GM18868 (cell line): ENCODE measurements around the gene PHKA2.
"Not testable (repeated sequence)": the region's sequence is repeated elsewhere in the genome, so short reads cannot be mapped to it uniquely, and the experiment has no call there.

Experiments used
- ATAC-seq: cut with Tn5 transposase; IDR thresholded peaks from one replicate; pipeline ENCODE4 v1.9.1; 2021; ENCODE audit warnings: mild to moderate bottlenecking, moderate library complexity; ENCODE audit not compliant: unreplicated experiment

Gene PHKA2

DNA sequence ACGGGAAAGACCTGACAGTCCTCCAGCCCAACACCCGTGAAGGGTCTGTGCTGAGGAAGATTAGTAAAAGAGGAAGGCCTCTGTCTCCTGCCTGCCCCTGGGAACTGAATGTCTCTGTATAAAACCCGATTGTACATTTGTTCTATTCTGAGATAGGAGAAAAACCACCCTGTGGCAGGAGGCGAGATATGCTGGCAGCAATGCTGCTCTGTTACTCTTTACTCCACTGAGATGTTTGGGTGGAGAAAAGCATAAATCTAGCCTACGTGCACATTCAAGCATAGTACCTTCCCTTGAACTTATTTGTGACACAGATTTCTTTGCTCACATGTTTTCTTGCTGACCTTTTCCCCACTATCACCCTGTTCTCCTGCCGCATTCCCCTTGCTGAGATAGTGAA lies 3.7 kb downstream of the PHKA2 start:
- not testable (repeated sequence) for ATAC-seq

DNA sequence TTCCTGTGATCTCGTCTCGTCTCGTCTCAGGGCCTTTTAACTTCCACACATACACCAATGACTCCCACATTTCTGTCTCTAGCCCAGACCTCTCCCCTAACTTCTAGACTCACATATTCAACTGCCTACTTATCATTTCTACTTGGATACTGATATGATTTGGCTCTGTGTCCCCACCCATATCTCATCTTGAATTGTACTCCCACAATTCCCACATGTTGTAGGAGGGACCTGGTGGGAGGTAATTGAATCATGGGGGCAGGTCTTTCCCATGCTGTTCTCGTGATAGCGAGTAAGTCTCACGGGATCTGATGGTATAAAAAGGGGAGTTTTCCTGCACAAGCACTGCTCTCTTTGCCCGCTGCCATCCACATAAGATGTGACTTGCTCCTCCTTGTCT lies 8.9 kb downstream of the PHKA2 start:
- no peak for ATAC-seq

DNA sequence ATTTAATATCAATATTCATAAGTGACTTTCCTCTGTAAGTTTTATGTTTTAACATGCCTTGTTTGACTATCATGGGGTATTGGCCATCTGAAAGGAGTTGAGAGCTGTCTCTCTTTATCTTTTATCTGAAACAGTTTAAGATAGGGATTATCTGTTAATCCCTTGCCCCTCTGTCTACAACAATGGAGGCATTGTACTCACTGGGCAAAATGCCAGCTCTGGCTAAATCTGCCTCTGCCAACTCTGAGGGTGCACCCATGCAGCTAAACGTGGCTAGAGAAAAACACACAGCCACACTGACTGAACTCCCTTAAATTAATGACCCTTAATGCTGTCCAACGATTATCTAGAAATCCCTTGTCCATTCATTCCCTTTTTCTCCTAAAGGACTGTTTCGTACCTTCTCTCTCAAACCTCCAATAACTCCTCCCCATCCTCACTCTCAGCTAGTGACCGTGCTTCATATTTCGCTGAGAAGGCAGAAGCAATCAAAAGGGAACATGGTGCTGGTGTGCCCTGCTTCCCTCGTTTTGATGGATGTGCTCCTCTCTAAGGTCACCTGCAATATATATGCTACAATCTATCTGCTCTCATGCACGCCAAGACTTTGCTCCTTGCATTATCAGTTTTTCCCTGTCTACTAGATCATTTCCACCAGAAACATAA lies 10.3 kb downstream of the PHKA2 start:
- ATAC-seq: no peak

DNA sequence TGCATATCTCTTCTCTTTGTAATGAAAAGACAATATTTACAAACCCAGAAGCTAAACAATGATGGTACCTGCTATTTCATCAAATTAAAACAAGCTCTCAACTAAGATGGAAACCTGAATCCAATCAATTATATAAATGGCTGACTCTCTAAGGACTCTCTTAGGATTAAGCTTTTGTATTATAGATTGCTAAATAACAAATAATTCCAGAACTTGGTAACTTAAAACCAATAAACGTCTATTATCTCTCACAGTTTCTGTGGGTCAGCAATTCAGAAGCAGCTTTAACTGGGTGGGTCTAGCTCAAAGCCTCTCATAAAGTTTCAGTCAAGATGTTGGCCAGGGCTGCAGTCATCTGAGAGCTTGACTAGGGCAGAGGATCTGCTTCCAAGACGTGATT lies 12.4 kb downstream of the PHKA2 start:
- no peak for ATAC-seq

DNA sequence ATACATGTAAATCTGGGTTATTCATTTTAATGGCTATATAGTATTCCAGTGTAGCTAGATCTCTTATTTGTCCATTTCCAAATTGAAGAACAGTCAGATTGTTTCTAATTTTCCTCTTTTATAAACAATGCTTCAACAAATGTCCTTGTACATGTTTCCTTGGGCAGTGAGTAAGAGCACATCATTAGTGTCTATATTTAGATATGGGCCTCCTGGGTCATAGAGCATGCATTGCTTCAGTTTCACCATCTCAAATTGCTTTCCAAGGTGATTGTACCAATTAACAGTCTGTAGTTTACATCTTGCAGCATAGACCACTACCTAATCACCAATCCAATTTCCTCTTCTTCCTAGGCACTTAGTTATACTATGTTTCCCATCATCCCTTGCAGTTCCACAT lies 13.4 kb downstream of the PHKA2 start:
- no peak for ATAC-seq

DNA sequence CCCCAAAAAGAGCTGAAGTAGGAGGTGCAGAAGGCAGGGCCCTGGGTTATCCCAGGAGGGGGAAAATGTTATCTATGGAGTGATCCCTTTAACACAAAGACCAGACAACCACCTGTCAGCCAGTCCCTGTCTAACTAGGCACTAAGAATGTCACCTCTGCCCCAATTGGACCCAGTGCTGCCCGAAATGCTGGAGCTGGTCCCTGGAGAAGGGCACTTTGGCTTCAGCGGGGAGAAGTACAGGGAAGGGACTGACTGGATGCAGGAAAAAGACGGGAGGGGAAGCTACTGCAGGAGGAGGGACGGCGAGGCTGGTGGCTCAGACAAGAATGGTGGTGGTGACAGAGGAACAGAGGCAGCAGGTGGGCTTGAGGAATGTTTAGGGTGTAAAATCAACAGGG lies 17.3 kb downstream of the PHKA2 start:
- ATAC-seq: no peak

DNA sequence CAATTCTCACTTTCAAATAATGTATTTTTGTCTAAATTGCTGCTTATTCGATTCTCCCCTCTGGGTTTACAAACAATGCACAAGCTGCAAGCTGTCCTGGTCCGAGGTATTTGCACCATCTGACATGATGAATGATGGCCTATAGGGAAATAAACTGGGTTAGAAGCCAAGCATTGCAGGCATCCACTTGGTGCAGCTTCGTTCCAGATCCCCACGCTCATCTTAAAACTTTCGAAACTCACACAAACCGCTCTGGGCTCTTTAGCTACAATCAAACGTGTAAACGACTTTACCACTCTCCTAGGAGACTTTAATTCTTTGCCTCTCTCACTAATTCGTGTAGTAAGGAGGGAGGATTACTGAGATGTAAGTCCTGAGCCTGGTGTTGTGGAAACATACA lies 19.0 kb downstream of the PHKA2 start:
- no peak for ATAC-seq

DNA sequence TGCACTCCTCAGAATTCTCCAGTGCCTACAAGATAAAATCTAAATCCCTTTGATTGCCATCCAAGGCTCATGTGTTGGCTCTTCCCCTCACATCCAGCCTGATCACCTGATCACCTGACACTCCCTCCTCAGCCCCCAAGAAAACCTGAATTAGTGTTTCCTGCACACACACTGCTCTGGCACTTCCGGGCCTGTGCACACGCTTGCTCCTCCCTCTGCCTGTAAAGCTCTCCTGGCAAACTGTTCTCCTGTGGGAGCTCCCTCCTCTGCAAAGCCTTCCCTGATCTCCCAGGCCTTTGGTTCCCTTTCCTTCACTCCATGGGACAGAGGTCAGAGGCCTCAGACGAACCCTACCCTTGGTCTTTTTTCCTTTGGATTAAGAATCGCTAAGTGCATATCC lies 19.9 kb downstream of the PHKA2 start:
- no peak for ATAC-seq

DNA sequence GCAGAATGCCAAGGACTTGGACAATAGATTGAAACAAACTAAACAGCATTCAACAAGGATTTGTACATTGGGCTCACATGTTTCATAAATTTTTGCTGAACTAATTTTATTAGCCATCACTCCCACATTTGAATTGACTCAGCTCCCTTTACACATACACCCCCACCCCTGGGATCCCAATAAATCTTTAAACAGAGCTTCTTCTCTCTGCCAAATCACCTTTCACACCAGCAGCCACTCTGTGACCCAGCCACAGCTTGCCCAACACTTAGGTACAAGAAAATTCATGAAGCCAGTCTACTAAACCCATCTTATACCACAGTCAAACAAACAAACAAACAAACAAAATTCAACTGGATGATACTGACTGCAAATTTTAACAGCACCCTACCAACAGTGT lies 21.6 kb downstream of the PHKA2 start:
- no peak for ATAC-seq

DNA sequence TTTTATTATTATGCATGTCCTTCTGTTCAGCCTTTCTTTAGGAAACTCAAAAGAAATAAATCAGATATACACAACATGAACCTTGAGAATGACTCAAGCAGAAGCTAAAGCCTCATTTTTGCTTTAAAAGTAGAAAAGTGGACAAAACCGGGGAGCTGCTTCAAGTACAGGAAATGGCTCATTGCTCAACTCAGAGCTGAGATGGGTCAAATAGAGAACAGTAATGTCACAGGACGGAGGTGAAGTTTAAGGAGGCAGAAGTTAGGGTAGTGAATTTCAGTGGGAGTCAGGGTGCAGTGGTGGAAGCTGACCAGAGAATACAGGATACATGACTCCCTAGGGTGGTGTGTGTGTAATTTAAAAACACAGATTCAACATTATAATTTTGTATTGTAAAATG lies 22.2 kb downstream of the PHKA2 start:
- no peak for ATAC-seq

DNA sequence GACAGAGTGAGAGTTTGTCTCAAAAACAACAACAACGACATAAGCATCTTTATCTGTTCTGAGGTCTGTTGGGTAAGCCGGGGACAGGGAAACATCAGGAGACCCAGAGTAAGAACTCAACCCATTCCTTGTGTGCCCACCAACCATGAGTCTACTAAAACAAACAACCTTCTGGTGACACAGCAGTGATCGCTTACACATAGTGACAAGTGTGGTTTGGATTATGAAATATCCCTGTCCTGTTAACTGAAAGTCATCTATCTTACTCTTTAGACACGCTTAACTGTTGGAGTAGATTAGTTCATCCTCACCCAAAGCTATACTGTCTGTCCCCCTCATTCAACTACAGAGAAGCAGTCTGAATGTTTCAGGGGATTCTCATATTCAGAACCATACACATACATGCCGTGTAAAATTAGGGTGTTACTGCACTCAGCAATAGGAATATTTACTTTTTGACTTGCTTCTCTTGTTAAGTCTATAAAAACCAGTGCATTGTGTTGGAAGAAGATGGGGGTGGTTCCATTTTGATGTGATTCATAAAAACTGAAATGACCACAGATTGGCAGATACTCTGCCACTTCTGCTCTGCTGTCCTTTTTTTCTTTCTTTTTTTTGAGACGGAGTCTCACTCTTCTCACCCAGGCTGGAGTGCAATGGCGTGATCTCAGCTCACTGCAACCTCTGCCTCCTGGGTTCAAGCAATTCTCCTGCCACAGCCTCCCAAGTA lies 27.4 kb downstream of the PHKA2 start:
- no peak for ATAC-seq

DNA sequence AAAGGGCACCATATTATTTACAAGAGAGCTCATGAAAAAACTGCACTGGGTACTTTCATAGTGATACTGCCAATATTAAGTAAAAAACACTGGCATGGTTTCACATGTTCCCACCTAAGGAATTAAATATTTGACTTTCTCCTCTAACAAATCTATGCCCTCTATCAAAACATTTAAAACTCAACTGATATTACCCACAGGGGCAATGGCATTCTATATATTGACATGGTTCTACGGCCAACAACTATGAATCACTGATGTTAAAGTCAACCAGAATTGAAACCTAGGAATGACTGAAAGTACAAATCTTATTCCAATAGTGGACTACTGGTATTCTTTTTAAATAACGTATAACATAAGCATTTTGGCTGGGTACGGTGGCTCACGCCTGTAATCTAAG lies 28.2 kb downstream of the PHKA2 start:
- no peak for ATAC-seq

DNA sequence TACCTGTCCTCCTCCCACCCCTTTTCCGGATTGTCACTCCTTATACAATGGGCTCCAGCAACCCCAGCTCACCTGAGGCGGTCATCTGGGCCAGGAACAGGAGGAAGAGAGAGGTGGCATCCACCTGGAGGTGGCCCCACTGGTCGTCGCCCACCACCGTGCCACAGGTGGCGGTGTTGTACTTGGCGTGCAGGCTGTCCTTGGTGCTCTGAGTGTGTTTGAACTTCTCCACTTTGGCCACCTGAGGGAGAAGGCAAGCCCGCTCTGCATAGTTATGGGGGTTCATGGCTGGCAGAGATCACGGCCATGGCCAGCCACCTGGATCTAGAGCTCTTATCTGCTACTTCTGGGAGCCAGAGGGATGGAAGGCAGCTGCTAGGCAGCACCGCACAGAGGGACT lies 32.9 kb downstream of the PHKA2 start:
- ATAC-seq: no peak

DNA sequence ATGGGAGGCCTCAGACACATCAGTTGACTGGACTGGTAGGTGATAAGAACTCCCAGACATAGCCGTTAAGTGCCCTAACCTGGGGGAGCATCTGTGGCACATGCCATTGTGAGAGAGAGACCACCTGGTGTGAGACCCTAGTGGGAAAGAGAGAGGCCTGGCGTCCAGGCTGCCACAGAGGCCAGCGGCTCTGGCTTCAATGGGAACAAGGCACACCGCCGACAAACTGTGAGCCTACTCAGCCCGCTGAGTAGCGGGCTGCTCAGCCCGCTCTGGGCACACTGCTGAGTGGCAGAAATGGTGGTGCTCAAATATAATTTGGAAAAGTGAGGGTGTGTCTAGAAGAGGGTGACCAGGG lies 34.0 kb downstream of the PHKA2 start:
- no peak for ATAC-seq

DNA sequence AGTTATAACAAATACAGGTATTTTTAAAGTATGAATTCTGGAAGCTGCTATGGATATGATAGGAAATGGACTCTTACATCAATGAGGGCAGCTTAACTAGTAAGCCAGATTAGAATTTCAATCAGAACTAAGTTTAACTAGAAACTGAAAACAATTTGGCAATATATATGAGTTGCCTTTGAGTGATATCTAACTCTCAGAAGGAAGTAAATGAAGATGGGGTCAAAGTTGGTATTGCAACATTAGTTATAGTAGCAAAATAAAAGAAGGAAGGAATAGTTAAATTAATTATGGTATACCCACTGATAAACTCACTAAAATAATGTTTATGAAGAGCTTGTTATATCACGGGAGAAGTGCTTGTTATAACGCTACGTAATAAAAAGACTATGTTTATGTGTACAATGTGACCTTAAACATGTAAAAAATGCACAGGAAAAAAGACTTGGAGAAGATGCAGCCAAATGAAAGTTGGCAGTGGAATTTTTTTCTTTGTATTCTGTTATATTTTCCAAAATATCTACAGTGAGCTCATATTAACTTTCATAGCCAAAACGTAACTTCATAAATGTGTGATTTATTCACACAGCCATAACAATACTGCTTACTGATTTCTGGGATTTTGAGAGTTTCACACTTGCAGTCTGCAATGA lies 34.5 kb downstream of the PHKA2 start:
- ATAC-seq: no peak

DNA sequence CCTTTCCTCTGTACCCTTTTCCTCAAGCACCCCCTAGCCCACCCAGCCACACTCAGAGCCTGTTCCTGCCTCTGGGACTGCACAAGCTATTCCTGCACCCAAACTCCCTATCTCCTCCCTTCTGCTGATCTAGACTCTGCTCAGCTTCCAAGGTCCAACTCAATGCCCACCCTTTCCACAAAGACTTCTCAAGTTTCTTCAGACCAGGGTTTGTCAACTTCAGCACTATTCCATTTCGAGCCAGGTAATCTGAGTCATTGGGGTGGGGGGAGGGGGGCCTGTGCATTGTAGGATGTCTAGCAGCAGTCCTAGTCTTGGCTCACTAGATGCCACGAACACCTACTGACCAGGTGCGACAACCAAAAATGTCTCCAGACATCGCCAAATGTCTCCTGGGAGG lies 37.3 kb downstream of the PHKA2 start:
- no peak for ATAC-seq

DNA sequence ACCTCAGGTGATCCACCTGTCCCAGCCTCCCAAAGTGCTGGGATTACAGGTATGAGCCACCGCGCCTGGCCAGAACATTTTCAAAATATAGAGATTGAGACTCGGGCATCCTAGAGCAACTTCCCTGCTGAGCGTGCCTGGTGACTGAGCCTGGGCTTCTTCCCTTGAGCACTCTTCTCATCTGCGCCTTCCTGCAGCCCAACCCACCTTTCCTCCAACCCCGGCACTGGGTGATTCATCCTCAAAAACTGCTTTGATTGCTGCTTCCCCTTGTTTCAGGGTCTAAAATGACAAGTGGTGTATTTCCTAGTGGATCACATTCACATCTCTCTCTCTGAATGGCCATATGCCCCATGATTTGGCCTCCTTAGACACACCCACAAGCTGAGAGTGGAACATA lies 37.8 kb downstream of the PHKA2 start:
- no peak for ATAC-seq

DNA sequence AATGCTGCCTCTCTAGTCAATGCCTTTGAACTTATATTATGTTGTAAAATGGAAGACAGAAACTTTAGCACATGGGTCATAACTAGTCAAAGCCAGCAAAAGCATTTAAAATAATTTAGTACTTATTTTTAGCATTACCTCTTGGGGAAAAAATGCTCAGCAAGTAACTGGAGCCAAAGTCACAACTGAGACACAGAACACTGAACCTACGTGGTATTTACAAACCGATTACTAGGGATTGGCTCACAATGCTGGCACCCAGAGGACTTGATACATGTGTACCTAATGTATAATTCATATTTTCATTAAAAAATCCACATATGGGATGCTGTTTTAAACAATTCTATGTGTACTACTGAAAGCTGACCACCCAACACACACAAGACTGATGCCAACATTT lies 38.4 kb downstream of the PHKA2 start:
- ATAC-seq: no peak

DNA sequence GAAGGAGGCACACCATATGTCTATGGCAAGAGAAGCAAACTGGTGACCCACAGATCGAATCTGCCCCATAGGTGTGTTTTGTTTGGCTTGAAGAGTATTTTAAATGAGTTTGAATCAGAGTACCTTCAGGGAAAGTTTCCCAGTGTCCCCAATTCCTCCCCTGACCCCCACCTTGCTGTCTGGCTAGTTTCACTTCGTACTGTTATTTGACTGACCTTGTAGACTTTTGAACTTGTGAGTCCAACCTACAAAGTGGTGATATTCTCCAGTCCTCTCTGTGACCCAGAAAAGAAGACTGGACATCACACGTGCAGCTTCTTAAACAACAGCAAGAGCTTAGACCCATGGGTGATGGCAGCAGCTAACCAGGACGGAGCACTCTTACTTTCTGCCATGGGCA lies 39.4 kb downstream of the PHKA2 start:
- ATAC-seq: no peak

DNA sequence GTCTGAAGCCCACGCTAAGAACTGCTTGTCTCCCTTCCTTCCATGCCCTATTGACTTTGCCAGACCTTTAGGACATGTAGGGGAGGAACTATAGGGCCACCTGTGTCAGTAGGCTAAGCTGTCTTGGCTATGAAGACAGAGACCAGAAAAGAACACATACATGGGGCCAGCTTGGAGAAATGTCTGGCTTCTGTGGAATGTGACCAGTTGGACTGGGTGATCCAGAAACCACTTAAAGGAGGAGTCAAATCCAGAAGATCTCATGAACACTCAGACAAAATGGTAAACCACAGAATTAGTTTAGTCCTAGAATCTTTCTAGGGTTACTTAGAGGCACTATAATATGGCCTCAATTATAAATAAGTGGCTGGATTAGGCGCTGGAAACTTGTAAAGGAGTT lies 42.0 kb downstream of the PHKA2 start:
- no peak for ATAC-seq

DNA sequence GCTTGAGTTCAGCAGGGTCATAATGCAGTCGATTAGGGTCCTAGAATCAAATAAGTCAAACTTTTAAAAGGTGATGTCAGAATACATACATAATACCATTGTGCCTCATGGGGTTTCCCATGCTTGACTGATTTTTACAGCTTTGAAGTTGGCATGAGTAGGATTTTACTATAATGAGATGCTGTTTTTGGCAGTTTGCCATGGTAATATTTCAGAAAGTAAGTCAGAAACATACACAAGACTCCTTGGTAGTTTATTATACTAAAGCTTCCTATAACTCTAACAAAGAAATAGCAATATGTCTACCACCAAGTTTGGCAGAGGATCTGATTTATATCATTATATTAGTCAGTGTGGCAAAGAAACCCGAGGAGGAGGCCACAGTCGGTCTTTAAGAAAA lies 45.2 kb downstream of the PHKA2 start:
- ATAC-seq: no peak

DNA sequence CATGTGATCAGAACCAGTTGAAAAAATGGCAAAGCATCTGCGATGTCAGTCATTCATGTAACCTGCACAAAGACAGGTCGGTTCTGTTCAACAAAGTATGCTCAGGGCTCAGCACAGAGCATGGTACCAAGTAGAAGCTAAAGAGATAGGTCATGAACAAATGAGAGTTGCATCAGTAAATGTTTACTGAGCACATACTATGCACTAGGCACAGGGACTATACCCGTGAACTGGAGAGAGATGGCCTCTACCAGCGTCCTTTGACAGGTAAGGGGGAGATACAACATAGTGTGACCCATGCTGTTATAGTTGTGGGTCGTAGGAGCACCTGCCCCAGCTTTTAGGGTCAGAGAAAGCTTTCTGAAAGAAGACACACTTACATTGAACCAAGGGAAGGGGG lies 46.7 kb downstream of the PHKA2 start:
- no peak for ATAC-seq

DNA sequence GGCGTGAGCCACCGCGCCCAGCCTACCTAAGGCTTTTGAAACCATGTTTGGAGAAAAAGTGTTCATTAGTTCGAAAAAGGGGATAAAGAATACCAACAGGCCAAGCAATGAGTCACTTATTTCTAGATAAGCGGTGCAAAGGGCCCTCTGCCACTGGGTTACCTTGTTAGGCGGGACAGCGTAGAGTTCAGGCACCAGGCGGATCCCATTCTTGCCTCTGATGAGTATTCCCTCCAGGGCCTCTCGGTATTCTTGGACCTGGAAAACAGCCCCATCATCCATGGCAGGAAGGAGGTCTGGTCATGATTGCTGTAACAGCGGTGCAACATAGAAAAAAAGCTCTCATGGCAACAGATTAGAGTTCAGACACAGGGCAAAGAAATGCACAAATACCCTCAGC lies 48.0 kb downstream of the PHKA2 start:
- ATAC-seq: no peak
